Activated T-cell treated with anti-CD3 and anti-CD28 coated beads, Interleukin-2, amount 50 U/mL, for 4 hours (primary cell): ENCODE measurements around the gene CYFIP2. TPM values are rescaled to one million over a fixed set of nuclear protein-coding genes. Genes with fewer than 3 reads are reported as not detected.
A peak's percentile ranks its signal among the peaks of the same experiment; 100 is the strongest.

Source experiments
- ATAC-seq, 2 donors: fragments of 200-7000 bp; cut with Tn5 transposase; one replicate each; pipeline ENCODE4 v1.10.0; 2021
- DNase-seq: peaks from one replicate; pipeline ENCODE4 v3.0.0-alpha.2; 2020
- H3K27me3 Mint-ChIP-seq: one replicate; pipeline ENCODE4 v1.8.0; 2021; ENCODE audit warnings: low read depth, mixed read lengths
- H3K36me3 Mint-ChIP-seq: one replicate; pipeline ENCODE4 v1.8.0; 2022; ENCODE audit warnings: mixed read lengths; ENCODE audit not compliant: insufficient read depth
- H3K4me1 Mint-ChIP-seq: one replicate; pipeline ENCODE4 v1.8.0; 2021; ENCODE audit warnings: low read depth, mixed read lengths
- H3K4me3 Mint-ChIP-seq: one replicate; pipeline ENCODE4 v1.8.0; 2021; ENCODE audit warnings: mild to moderate bottlenecking, moderate library complexity, mixed read lengths
- H3K9me3 Mint-ChIP-seq: one replicate; pipeline ENCODE4 v1.8.0; 2021; ENCODE audit warnings: mixed read lengths
- total RNA-seq, 3 donors: library from RNA; stranded (reverse); gene quantifications; one replicate each; pipeline ENCODE4 v1.2.1, GENCODE V29; 2021

CYFIP2 gene
- total RNA-seq, 3 donors from 2014 or later: 160 to 191 (median 175) TPM

GRCh38 chr5:157306692-157307471 lies 41.0 kb downstream of the CYFIP2 start:
- DNase-seq (no peak), ATAC-seq (peak in 1 of 2 donors; percentile 37)
- peaks cover 32% of the 10 kb centered on the region for H3K36me3 Mint-ChIP-seq
- peak overlapping the region; percentile 57 for H3K4me3 Mint-ChIP-seq
- no peaks in the 10 kb centered on the region for H3K9me3 Mint-ChIP-seq
- no peaks in the 10 kb centered on the region for H3K27me3 Mint-ChIP-seq
- H3K4me1 Mint-ChIP-seq: peaks cover 72% of the 10 kb centered on the region

GRCh38 chr5:157308836-157309465 lies 43.0 kb downstream of the CYFIP2 start:
- Mint-ChIP-seq H3K36me3 (peaks cover 29% of the 10 kb centered on the region), H3K4me3 (no peak overlapping the region), H3K27me3 (no peaks in the 10 kb centered on the region), H3K9me3 (no peaks in the 10 kb centered on the region), H3K4me1 (peaks cover 71% of the 10 kb centered on the region)
- DNase-seq (no peak), ATAC-seq (peak in 1 of 2 donors; percentile 21)

- no peaks in the 10 kb centered on the region for H3K9me3 Mint-ChIP-seq
- H3K4me3 Mint-ChIP-seq: no peak overlapping the region
- peaks cover 63% of the 10 kb centered on the region for H3K4me1 Mint-ChIP-seq
- no peaks in the 10 kb centered on the region for H3K27me3 Mint-ChIP-seq
- DNase-seq (no peak), ATAC-seq (no peak)
- peaks cover 33% of the 10 kb centered on the region for H3K36me3 Mint-ChIP-seq
Measured at GRCh38 chr5:157309796-157310195, 43.9 kb downstream of the CYFIP2 start.

GRCh38 chr5:157311595-157311994 lies 45.7 kb downstream of the CYFIP2 start:
- Mint-ChIP-seq H3K9me3 (no peaks in the 10 kb centered on the region), H3K36me3 (peaks cover 27% of the 10 kb centered on the region), H3K4me1 (peaks cover 45% of the 10 kb centered on the region), H3K4me3 (no peak overlapping the region), H3K27me3 (no peaks in the 10 kb centered on the region)
- DNase-seq (no peak), ATAC-seq (no peak)

- peak; percentile 57 for DNase-seq
- Mint-ChIP-seq H3K4me1 (peaks cover 36% of the 10 kb centered on the region), H3K36me3 (peaks cover 32% of the 10 kb centered on the region), H3K4me3 (no peak overlapping the region), H3K27me3 (no peaks in the 10 kb centered on the region), H3K9me3 (no peaks in the 10 kb centered on the region)
- peak; percentile 92 to 98 for ATAC-seq
Measured at GRCh38 chr5:157312492-157312891, 46.6 kb downstream of the CYFIP2 start.

GRCh38 chr5:157322581-157322980 lies 56.7 kb downstream of the CYFIP2 start:
- H3K27me3 Mint-ChIP-seq: no peaks in the 10 kb centered on the region
- H3K4me1 Mint-ChIP-seq: peaks cover 4% of the 10 kb centered on the region
- no peak for ATAC-seq
- no peaks in the 10 kb centered on the region for H3K9me3 Mint-ChIP-seq
- H3K36me3 Mint-ChIP-seq: peaks cover 55% of the 10 kb centered on the region
- no peak for DNase-seq
- no peak overlapping the region for H3K4me3 Mint-ChIP-seq

- no peaks in the 10 kb centered on the region for H3K9me3 Mint-ChIP-seq
- no peaks in the 10 kb centered on the region for H3K27me3 Mint-ChIP-seq
- DNase-seq (no peak), ATAC-seq (no peak)
- H3K4me3 Mint-ChIP-seq: no peak overlapping the region
- H3K36me3 Mint-ChIP-seq: peaks cover 56% of the 10 kb centered on the region
- H3K4me1 Mint-ChIP-seq: peaks cover 10% of the 10 kb centered on the region
Measured at GRCh38 chr5:157323107-157323706, 57.3 kb downstream of the CYFIP2 start.

GRCh38 chr5:157324237-157324636 lies 58.3 kb downstream of the CYFIP2 start:
- ATAC-seq (no peak), DNase-seq (no peak)
- peaks cover 54% of the 10 kb centered on the region for H3K36me3 Mint-ChIP-seq
- no peaks in the 10 kb centered on the region for H3K9me3 Mint-ChIP-seq
- H3K27me3 Mint-ChIP-seq: no peaks in the 10 kb centered on the region
- no peak overlapping the region for H3K4me3 Mint-ChIP-seq
- peaks cover 17% of the 10 kb centered on the region for H3K4me1 Mint-ChIP-seq

GRCh38 chr5:157326440-157327005 lies 60.6 kb downstream of the CYFIP2 start:
- DNase-seq (no peak), ATAC-seq (no peak)
- peaks cover 33% of the 10 kb centered on the region for H3K4me1 Mint-ChIP-seq
- H3K9me3 Mint-ChIP-seq: no peaks in the 10 kb centered on the region
- peaks cover 53% of the 10 kb centered on the region for H3K36me3 Mint-ChIP-seq
- H3K4me3 Mint-ChIP-seq: no peak overlapping the region
- no peaks in the 10 kb centered on the region for H3K27me3 Mint-ChIP-seq

- Mint-ChIP-seq H3K27me3 (no peaks in the 10 kb centered on the region), H3K4me1 (peaks cover 42% of the 10 kb centered on the region), H3K9me3 (no peaks in the 10 kb centered on the region), H3K4me3 (no peak overlapping the region), H3K36me3 (peaks cover 57% of the 10 kb centered on the region)
- peak in 1 of 2 donors; percentile 13 for ATAC-seq
- no peak for DNase-seq
Measured at GRCh38 chr5:157327771-157328170, 61.8 kb downstream of the CYFIP2 start.

- H3K4me1 Mint-ChIP-seq: peaks cover 42% of the 10 kb centered on the region
- peak; percentile 95 for ATAC-seq
- H3K27me3 Mint-ChIP-seq: no peaks in the 10 kb centered on the region
- peaks cover 60% of the 10 kb centered on the region for H3K36me3 Mint-ChIP-seq
- H3K9me3 Mint-ChIP-seq: no peaks in the 10 kb centered on the region
- peak; percentile 45 for DNase-seq
- H3K4me3 Mint-ChIP-seq: peak overlapping the region; percentile 39
Measured at GRCh38 chr5:157328277-157328912, 62.5 kb downstream of the CYFIP2 start.

- Mint-ChIP-seq H3K4me1 (peaks cover 42% of the 10 kb centered on the region), H3K9me3 (no peaks in the 10 kb centered on the region), H3K36me3 (peaks cover 59% of the 10 kb centered on the region), H3K27me3 (no peaks in the 10 kb centered on the region), H3K4me3 (no peak overlapping the region)
- ATAC-seq: peak in 1 of 2 donors; percentile 50
- DNase-seq: no peak
Measured at GRCh38 chr5:157331807-157332206, 65.9 kb downstream of the CYFIP2 start.

GRCh38 chr5:157335534-157336422 lies 69.9 kb downstream of the CYFIP2 start:
- ATAC-seq (no peak), DNase-seq (no peak)
- H3K9me3 Mint-ChIP-seq: no peaks in the 10 kb centered on the region
- peaks cover 15% of the 10 kb centered on the region for H3K4me1 Mint-ChIP-seq
- peaks cover 61% of the 10 kb centered on the region for H3K36me3 Mint-ChIP-seq
- H3K27me3 Mint-ChIP-seq: no peaks in the 10 kb centered on the region
- H3K4me3 Mint-ChIP-seq: no peak overlapping the region
